ENCODE measurements around the gene EDNRB.

GRCh38 chr13:77853703-77854102 is 64.9 kb downstream of the EDNRB start:
- no peak for TF ChIP-seq CTCF (conservative IDR thresholded peaks at IDR 0.05 in 1 of 2, IDR thresholded peaks at IDR 0.05 in 1 of 2; ENCODE audit: extremely low read depth in 1 of 2, insufficient read depth in 1 of 2, low read depth in 1 of 2, low read length in 2 of 2)
- TF ChIP-seq EZH2 (IDR thresholded peaks at IDR 0.05; ENCODE audit: borderline replicate concordance, low read length) = no peak
